Bronchial epithelial cell (primary cell): ENCODE measurements around the gene ZNF358. TPM values are rescaled to one million over a fixed set of nuclear protein-coding genes. Genes with fewer than 3 reads are reported as not detected.
"Not testable (repeated sequence)": the region's sequence is repeated elsewhere in the genome, so short reads cannot be mapped to it uniquely, and the experiment has no call there.

Experiments
- DNase-seq: peaks from one replicate; pipeline ENCODE4 v3.0.0-alpha.2; 2010; ENCODE audit warnings: low read depth
- FAIRE-seq: peaks from 2 replicates; lab custom pipeline; 2011; peaks lifted over from hg19 to GRCh38; lab: Jason Lieb, UNC
- H3K27me3 ChIP-seq: 2 replicates; pipeline ENCODE4 v1.5.1; 2011; ENCODE audit warnings: low read length; ENCODE audit not compliant: control insufficient read depth, insufficient read depth
- H3K36me3 ChIP-seq: 2 replicates; pipeline ENCODE4 v1.5.1; 2011; ENCODE audit warnings: low read length; ENCODE audit not compliant: control insufficient read depth, insufficient read depth
- H3K4me3 ChIP-seq: 2 replicates; pipeline ENCODE4 v1.5.1; 2011; ENCODE audit warnings: mild to moderate bottlenecking, low read depth, low read length, control low read depth
- total RNA-seq: library from RNA; depleted of rRNA; stranded (reverse); fragments of >200 nt; gene quantifications from 2 replicates; pipeline ENCODE4 v1.2.1, GENCODE V29; 2014
- TF ChIP-seq, protein P1 (sequence below): IDR thresholded peaks from 2 replicates; pipeline ENCODE4 v1.5.1; 2011; ENCODE audit warnings: mild to moderate bottlenecking, moderate library complexity, low read length, control low read depth, inconsistent platforms; ENCODE audit not compliant: insufficient read depth, severe bottlenecking

ZNF358 gene
- total RNA-seq, 1 donor from 2014 or later, result 3.9 TPM

DNA sequence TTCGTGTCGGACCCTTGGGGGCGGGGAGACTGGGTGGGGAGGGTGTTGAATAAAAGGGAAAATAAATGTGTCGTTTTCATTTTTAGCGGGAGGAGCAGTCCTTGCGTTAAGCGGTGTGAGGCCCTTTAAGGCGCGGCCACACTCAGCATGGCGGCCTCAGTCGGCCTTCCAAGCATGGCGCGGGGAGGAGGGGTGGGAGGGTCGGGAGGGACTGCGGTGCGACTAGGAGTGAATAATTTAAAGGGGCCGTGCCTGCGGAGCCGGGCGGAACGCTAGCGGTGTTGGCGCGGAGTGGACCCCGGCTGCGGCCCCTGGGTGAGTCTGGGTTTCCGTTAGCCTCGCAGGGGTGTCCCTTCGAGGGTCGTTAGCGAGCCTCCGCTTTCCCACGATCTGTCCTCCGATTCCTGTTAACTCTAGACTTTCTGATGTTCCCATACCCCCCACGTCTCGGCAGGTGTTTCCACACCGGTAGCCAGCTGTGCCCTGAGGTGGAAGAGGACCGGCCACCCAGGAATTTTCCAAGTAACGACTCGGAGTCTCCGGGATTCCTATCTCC is 18.1 kb downstream of the ZNF358 start:
- FAIRE-seq, result no peak
- Histone ChIP-seq H3K36me3 (peaks cover 3% of the 10 kb centered on the region), H3K4me3 (peak overlapping the region; percentile 99), H3K27me3 (no peaks in the 10 kb centered on the region)
- DNase-seq, result peak; percentile 69
- TF ChIP-seq, protein P1, sequence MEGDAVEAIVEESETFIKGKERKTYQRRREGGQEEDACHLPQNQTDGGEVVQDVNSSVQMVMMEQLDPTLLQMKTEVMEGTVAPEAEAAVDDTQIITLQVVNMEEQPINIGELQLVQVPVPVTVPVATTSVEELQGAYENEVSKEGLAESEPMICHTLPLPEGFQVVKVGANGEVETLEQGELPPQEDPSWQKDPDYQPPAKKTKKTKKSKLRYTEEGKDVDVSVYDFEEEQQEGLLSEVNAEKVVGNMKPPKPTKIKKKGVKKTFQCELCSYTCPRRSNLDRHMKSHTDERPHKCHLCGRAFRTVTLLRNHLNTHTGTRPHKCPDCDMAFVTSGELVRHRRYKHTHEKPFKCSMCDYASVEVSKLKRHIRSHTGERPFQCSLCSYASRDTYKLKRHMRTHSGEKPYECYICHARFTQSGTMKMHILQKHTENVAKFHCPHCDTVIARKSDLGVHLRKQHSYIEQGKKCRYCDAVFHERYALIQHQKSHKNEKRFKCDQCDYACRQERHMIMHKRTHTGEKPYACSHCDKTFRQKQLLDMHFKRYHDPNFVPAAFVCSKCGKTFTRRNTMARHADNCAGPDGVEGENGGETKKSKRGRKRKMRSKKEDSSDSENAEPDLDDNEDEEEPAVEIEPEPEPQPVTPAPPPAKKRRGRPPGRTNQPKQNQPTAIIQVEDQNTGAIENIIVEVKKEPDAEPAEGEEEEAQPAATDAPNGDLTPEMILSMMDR, result no peak

DNA sequence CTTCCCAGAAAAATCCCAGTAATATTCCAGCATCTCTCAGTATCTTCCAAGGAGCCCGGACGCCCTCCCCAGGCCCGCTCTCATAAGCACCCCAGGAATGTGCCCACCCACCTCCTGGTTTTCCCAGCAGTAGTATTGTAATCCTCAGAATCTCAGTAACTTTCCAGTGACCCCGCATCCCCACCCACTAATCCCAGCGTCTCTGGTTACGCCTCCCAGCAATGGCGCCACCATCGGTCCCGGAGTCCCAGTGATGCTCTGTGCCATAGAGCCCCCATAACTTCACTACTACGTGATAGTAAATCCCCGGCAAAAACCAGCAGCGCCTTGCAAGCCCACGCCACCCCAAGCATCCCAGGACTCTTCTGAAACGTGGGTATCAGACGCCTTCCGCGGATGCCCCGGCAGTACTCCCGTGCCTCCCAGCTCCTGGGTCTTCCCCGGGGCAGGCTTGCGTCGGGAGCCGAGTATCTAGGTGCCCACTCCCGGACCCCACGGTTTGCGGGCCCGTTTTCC is 18.7 kb downstream of the ZNF358 start:
- TF ChIP-seq, protein P1, result no peak
- peak overlapping the region; percentile 99 for H3K4me3 ChIP-seq
- H3K36me3 ChIP-seq, result peaks cover 1% of the 10 kb centered on the region
- H3K27me3 ChIP-seq, result no peaks in the 10 kb centered on the region
- DNase-seq, result peak; percentile 43
- FAIRE-seq, result no peak

DNA sequence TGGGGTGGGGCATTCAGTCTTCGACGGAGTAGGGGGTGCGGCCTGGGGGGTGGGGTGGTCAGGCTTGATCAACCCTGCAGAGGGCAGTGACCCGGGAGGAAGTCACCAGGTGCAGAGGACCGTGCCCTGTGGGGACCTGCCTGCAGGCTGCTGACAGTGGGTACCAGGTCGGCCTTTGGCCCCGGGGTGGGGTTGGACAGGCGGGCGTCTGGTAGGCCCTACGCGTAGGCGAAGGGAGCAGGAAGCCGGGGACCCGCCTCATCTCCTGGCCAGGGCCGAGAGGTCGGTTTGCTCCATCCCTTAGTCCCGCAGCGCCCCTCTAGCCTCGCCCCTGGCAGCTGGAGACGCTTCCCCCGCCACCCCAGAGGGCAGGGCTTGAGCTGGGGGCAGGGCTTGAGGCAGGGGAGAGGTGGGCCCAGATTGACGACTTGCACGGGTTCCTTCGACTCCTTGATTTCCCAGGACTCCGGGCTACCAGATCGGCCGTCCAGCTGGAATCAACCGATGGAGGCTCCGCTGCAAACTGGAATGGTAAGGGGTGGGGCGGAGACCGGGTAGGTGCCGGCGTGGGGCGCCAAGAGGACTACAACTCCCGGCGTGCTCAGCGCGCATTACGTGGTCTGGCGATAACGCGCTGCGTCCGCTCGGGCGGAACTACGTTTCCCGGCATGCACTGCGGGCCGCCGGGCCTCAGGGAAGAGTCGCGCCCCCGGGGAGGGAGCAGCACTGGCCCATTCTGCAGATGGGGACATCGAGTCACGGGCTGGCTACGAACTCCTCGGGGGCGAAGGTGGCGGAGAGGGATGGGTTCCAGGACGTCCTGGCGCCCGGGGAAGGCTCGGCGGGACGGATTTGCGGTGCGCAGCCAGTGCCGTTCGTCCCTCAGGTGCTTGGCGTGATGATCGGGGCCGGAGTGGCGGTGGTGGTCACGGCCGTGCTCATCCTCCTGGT is 19.4 kb downstream of the ZNF358 start, which contains the start of gene PNPLA6:
Gene PNPLA6 (plus strand): TSS at position 671 of the 951 bp plus-strand sequence. CDS start 72 bp downstream, at position 743.
- H3K27me3 ChIP-seq, result no peaks in the 10 kb centered on the region
- FAIRE-seq, result no peak
- TF ChIP-seq, protein P1, result no peak
- peak within 1 kb of the TSS; percentile 99 for H3K4me3 ChIP-seq
- peak; percentile 82 for DNase-seq
- H3K36me3 ChIP-seq, result peaks cover 2% of the 10 kb centered on the region

DNA sequence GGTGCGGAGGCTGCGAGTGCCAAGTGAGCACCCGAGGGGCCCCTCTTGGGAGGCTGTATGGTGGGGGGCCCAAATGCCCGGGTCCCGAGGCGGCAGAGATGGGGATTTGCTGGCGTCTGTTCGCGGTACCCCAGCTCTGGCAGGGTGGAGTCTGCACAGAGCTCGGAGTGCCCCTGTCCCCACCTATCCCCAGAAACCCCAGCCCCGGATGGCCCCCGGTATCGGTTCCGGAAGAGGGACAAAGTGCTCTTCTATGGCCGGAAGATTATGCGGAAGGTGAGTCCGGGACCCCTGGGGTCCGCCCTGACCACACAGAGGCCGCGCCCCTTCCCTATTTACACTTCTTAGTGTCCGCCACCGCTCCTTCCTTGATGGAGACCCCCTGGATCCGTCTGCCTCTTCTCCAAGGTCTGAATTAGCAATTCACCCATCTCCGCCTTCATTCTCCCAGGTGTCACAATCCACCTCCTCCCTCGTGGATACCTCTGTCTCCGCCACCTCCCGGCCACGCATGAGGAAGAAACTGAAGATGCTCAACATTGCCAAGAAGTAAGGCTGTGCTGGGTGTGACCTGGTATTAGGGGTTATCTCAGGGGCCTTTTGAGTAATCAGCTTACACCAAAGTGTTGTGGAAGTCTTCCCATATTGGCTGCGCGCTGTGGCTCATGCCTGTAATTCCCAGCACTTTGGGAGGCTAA is 20.2 kb downstream of the ZNF358 start:
- FAIRE-seq (no peak), DNase-seq (no peak)
- H3K36me3 ChIP-seq, result peaks cover 3% of the 10 kb centered on the region
- no peaks in the 10 kb centered on the region for H3K27me3 ChIP-seq
- TF ChIP-seq, protein P1, result no peak
- peak overlapping the region; percentile 99 for H3K4me3 ChIP-seq

DNA sequence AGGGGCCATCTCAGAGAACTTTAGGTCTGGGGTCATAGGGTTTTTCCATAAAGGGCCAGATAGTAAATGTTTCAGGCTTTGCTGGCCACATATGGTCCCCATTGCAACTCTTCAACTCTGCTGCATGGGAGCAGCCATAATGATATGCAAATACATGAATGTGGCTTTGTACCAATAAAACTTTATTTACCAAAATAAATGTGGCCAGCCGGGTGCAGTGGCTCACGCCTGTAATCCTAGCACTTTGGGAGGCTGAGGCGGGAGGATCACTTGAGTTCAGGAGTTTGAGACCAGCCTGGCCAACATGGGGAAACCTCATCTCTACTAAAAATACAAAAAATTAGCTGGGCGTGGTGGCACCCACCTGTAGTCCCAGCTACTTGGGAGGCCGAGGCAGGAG is 23.1 kb downstream of the ZNF358 start:
- H3K36me3 ChIP-seq, result peaks cover 12% of the 10 kb centered on the region
- not testable (repeated sequence) for H3K27me3 ChIP-seq, DNase-seq, H3K4me3 ChIP-seq, FAIRE-seq
